Measurements from ENCODE around the gene HDHD5.

Gene HDHD5

GRCh38 chr22:17106161-17106784 is 52.8 kb downstream of the HDHD5 start:
- no peak for DNase-seq (ENCODE audit: low read depth, low spot score)

- DNase-seq (ENCODE audit: low read depth, low spot score) = no peak
Measured at GRCh38 chr22:17105143-17106129, 53.6 kb downstream of the HDHD5 start.

GRCh38 chr22:17104336-17104935 is 54.6 kb downstream of the HDHD5 start:
- no peak for DNase-seq (ENCODE audit: low read depth, low spot score)

GRCh38 chr22:17103351-17103750 is 55.7 kb downstream of the HDHD5 start:
- DNase-seq (ENCODE audit: low read depth, low spot score) = no peak

- DNase-seq (ENCODE audit: low read depth, low spot score) = no peak
Measured at GRCh38 chr22:17102297-17102667, 56.8 kb downstream of the HDHD5 start.

GRCh38 chr22:17101475-17102296 is 57.4 kb downstream of the HDHD5 start:
- no peak for DNase-seq (ENCODE audit: low read depth, low spot score)

- no peak for DNase-seq (ENCODE audit: low read depth, low spot score)
Measured at GRCh38 chr22:17100621-17101020, 58.5 kb downstream of the HDHD5 start.

GRCh38 chr22:17098379-17098819 is 60.7 kb downstream of the HDHD5 start:
- DNase-seq (ENCODE audit: low read depth, low spot score) = no peak

GRCh38 chr22:17097701-17098100 is 61.4 kb downstream of the HDHD5 start:
- DNase-seq (ENCODE audit: low read depth, low spot score) = no peak

GRCh38 chr22:17097062-17097461 is 62.0 kb downstream of the HDHD5 start:
- DNase-seq (ENCODE audit: low read depth, low spot score) = no peak

- no peak for DNase-seq (ENCODE audit: low read depth, low spot score)
Measured at GRCh38 chr22:17096071-17096470, 63.0 kb downstream of the HDHD5 start.

GRCh38 chr22:17095538-17095937 is 63.5 kb downstream of the HDHD5 start:
- DNase-seq (ENCODE audit: low read depth, low spot score) = no peak

- DNase-seq (ENCODE audit: low read depth, low spot score) = no peak
Measured at GRCh38 chr22:17093081-17093480, 66.0 kb downstream of the HDHD5 start.

- DNase-seq (ENCODE audit: low read depth, low spot score) = no peak
Measured at GRCh38 chr22:17091851-17092250, 67.2 kb downstream of the HDHD5 start.

GRCh38 chr22:17090550-17090949 is 68.5 kb downstream of the HDHD5 start:
- DNase-seq (ENCODE audit: low read depth, low spot score) = no peak

All from brain pericyte (primary cell).